ENCODE data around the gene DPM2.

Gene DPM2

DNA sequence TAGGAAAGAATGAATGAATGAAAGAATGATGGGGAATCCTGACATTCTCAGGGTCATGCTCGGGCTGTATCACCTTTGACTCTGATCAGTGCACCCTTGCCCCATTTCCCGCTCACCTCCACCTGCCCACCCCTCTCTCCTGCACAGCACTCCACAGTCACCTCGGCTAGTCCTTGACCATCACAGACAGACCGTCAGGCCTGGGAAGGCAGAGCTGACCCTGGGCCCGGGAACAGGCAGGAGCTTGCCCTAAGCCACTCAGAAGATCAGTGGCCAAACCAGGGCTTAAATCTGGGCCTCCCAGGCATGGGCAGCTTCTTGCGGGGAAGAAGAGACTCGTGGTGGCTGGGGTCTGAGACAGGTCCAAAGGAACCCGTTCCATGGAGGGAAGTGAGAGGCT, 41.8 kb downstream of the DPM2 start:
- no peak for DNase-seq

DNA sequence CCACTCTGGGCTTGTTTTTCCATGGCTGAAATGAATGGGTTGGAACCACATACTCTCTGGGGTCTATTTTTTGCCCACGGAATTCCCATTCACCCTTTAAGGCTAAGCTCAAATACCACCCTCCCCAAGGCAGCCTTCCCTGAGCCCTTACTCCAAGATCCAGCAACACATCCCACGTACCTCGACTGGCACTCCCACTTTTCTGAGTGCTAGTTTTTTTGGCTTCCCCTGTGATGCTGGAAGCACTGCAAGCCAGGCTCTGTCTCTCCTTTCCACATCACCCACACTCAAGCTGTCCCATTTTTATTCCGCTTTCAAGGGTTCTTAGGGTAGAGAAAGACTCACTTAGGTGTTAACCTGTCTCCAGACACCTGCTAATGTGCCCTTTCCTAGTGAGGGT, 44.3 kb downstream of the DPM2 start:
- no peak for DNase-seq

DNA sequence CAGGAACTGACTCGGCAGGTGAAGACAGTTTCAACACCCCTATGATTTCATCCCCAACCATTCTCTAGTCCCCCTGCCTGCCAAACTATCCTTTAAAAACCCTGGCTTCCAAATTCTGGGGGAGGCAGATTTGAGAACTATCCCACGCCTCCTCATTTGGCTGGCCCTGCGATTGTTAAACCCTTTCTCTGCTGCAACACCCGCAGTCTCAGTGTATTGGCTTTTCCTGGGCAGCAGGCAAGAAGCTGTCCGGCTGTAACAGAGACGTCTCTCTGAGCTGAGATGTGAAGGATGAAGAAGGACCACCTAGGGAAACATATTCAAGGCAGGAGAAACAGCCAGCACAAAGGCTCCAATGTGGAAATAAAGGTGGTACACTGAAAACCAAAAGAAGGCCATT, 44.8 kb downstream of the DPM2 start:
- no peak for DNase-seq

DNA sequence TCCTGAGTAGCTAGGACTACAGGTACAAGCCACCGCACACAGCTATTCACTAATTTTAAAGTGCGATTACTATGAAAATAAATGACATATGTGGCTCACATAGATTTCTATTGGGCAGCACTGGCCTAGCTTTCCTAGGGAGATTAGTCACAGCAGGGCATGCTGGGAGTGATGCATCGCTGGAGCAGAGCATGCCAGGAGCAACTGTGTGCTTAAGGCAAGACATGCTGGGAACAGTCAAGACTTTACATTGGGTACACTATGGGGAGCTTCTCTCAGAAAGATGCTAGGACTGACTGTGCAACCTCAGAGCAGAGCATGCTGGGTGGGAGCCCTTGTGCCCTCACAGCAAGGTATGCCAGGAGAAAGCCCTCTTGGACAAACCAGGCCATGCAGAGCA, 47.6 kb downstream of the DPM2 start:
- DNase-seq, result no peak

DNA sequence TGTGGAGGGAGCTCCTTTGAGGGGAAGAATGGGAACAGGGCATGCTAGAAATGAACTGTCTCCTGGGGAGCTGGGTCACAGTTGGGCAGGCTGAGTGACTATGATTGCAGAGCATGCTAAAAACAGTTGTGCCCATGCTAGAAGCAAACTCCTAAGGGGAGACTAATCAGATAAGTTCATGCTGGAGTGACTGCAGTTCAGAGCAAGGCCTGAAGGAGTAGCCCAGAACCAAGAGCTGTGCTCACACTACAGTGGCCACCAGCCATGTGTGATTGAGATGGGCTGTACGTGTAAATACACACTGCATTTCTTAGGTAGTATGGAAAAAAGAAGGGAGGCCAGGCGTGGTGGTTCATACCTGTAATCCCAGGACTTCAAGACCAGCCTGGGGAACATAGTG, 49.9 kb downstream of the DPM2 start:
- DNase-seq, result peak in 1 of 2 experiments; percentile 24

DNA sequence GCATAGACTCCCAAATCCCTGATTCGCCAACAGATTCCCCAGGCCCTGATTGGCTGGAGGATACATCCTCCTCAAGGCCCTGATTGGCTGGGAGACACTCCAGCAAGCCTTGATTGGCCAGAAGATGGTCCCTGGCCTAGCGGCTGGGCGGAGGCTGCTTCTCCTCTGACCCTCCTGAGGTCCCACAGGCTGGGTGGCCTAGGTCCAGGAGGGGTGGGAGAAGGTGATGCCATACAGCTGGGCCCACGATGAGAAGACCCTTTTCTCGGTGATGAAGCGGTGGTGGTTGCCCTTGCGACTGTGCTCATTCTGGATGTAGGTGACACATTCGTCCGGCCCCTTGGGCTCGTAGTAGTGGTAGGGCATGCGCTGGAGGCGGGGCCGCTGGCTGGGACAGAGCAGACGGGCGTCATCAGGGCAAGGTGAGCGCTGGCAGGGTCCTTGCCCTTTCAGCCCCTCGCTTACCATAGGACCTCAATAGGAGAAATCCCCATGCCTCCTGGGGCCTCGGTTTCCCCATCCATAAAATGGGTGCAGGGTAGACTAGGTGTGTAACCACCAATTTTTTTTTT, 51.2 kb downstream of the DPM2 start:
- no peak for DNase-seq

DNA sequence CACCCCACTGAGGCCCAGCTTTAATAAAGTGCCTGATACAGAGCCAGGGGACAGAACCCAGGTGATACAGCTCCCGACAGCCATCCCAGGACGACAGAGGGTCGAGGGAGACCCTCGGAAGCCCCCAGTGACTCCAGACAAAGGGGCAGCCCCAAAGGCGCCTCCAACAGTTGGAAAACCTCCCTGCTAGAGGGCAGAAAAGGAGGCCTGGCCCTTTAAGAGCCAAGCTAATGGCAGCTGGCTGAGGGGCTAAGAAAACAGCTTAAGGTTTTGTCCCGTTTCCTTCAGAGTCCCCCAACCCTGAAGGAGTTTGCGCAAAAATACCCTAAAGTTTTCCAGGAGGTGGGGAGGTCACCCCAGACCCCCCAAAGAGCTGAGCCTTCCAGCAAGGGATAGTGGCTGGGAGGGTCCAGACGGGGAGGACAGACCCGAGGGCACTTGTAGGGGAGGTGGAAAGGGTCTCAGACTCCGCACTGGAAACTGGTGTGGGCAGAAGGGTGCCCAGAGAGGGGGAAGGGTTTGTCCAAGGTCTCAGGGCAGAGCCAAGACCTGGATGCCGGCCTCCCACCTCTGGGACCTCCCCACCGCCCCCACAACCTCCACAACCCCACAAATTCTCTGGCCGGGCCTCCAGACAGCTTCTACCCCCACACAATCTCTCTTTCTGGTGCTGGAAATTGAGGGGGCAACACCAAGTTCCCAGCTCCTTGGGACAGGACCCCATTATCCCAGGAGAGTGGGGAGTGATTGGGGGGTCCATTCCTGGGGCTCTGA, 52.0 kb downstream of the DPM2 start:
- no peak for DNase-seq
